Erythroblast (primary cell): ENCODE measurements around the gene GKN1.

Experiments used
- GATA1 ChIP-seq: IDR thresholded peaks from 2 replicates; pipeline ENCODE4 v1.6.1; 2011; ENCODE audit warnings: low read depth, mild to moderate bottlenecking, control low read depth, low read length, moderate library complexity
- POLR2A ChIP-seq: IDR thresholded peaks from 2 replicates; pipeline ENCODE4 v1.6.1; 2011; ENCODE audit warnings: mild to moderate bottlenecking, low read length

GRCh38 chr2:68993660-68994059 lies 19.2 kb downstream of the GKN1 start:
- TF ChIP-seq POLR2A = no peak
- no peak for TF ChIP-seq GATA1
